ENCODE measurements around the gene HOXD1.

DNA sequence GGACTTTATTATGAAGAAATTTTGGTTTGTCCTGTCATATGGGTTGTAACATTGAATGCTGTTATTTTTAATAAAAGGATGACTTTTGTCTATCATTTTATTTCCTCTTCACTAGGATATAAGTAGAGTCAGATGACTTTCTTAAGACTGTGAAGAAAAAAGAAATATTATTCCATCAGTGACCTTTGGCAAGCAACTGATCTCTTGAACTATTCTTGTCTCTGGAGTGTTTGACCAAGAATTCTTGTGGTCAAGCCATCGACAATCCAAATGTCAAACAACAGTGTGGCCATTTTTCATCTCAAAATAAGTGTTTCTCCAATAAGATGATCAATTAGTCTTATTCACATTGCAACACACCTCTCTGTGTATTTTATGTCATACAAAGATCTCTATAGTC lies 24.9 kb downstream of the HOXD1 start:
- TF ChIP-seq, protein P1, sequence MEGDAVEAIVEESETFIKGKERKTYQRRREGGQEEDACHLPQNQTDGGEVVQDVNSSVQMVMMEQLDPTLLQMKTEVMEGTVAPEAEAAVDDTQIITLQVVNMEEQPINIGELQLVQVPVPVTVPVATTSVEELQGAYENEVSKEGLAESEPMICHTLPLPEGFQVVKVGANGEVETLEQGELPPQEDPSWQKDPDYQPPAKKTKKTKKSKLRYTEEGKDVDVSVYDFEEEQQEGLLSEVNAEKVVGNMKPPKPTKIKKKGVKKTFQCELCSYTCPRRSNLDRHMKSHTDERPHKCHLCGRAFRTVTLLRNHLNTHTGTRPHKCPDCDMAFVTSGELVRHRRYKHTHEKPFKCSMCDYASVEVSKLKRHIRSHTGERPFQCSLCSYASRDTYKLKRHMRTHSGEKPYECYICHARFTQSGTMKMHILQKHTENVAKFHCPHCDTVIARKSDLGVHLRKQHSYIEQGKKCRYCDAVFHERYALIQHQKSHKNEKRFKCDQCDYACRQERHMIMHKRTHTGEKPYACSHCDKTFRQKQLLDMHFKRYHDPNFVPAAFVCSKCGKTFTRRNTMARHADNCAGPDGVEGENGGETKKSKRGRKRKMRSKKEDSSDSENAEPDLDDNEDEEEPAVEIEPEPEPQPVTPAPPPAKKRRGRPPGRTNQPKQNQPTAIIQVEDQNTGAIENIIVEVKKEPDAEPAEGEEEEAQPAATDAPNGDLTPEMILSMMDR (conservative IDR thresholded peaks at IDR 0.05 in 1 of 2, IDR thresholded peaks at IDR 0.05 in 1 of 2; ENCODE audit: low read depth in 1 of 2, low read length in 2 of 2), result no peak
- TF ChIP-seq EZH2 (IDR thresholded peaks at IDR 0.05; ENCODE audit: low read length, missing control alignments), result no peak

Data from fibroblast of lung (primary cell).